HCT116 (cell line): ENCODE results near the gene SCFD2.

Experiments used
- ATF3 ChIP-seq: IDR thresholded peaks from 2 replicates; pipeline ENCODE4 v1.6.1; 2012
- CEBPB ChIP-seq: IDR thresholded peaks from 2 replicates; pipeline ENCODE4 v1.6.1; 2012; ENCODE audit warnings: low read depth
- CTCF ChIP-seq, 3 experiments: fragments of 200-600 bp in 1 of 3; sonication (generic) in 1 of 3; IDR thresholded peaks in 2 of 3; conservative IDR thresholded peaks in 1 of 3; 2 replicates each; pipeline ENCODE4 v1.5.1; 2012 to 2017; ENCODE audit warnings: low read depth in 2 of 3, low read length in 2 of 3, antibody characterized with exemption in 1 of 3, borderline replicate concordance in 1 of 3, control low read depth in 1 of 3, mild to moderate bottlenecking in 1 of 3, mixed read lengths in 1 of 3, mixed run types in 1 of 3, moderate library complexity in 1 of 3; ENCODE audit not compliant: insufficient read depth in 1 of 3
- EGR1 ChIP-seq: IDR thresholded peaks from 2 replicates; pipeline ENCODE4 v1.6.1; 2012; ENCODE audit warnings: low read depth
- EZH2 ChIP-seq: fragments of 200-600 bp; sonication (generic); IDR thresholded peaks from 2 replicates; pipeline ENCODE4 v1.6.1; 2017; ENCODE audit warnings: antibody characterized with exemption, mixed run types
- EZH2phosphoT487 ChIP-seq: fragments of 200-600 bp; IDR thresholded peaks from 2 replicates; pipeline ENCODE4 v1.6.1; 2018; ENCODE audit warnings: antibody characterized with exemption, borderline replicate concordance
- MAX ChIP-seq: IDR thresholded peaks from 2 replicates; pipeline ENCODE4 v1.6.1; 2012
- POLR2A ChIP-seq: IDR thresholded peaks from 2 replicates; pipeline ENCODE4 v1.7.0; 2011; ENCODE audit warnings: borderline replicate concordance; ENCODE audit not compliant: insufficient read depth, insufficient read length; ENCODE audit errors: extremely low read depth
- POLR2AphosphoS5 ChIP-seq: IDR thresholded peaks from 2 replicates; pipeline ENCODE4 v1.6.1; 2011; ENCODE audit warnings: mild to moderate bottlenecking, low read depth, low read length, moderate library complexity
- SP1 ChIP-seq: IDR thresholded peaks from 2 replicates; pipeline ENCODE4 v1.6.1; 2012; ENCODE audit warnings: low read depth
- YY1 ChIP-seq: IDR thresholded peaks from 2 replicates; pipeline ENCODE4 v1.6.1; 2011; ENCODE audit warnings: low read length, low read depth, moderate library complexity, mild to moderate bottlenecking; ENCODE audit not compliant: insufficient replicate concordance; ENCODE audit errors: extremely low read depth

- TF ChIP-seq CTCF (IDR thresholded peaks at IDR 0.05 in 2 of 3, conservative IDR thresholded peaks at IDR 0.05 in 1 of 3; ENCODE audit: borderline replicate concordance in 1 of 3, insufficient read depth in 1 of 3, low read depth in 2 of 3, low read length in 2 of 3) = no peak
- no peak for TF ChIP-seq POLR2A
- no peak for TF ChIP-seq ATF3
- TF ChIP-seq EGR1 = no peak
- no peak for TF ChIP-seq MAX
- TF ChIP-seq POLR2AphosphoS5 = no peak
- no peak for TF ChIP-seq EZH2phosphoT487
- TF ChIP-seq CEBPB = no peak
- TF ChIP-seq EZH2 = no peak
- no peak for TF ChIP-seq YY1
- no peak for TF ChIP-seq SP1
Observed at GRCh38 chr4:52937829-52938228, 428.0 kb downstream of the SCFD2 start.
